Measurements from ENCODE around the gene TAF1D.

- TF ChIP-seq, protein P1, sequence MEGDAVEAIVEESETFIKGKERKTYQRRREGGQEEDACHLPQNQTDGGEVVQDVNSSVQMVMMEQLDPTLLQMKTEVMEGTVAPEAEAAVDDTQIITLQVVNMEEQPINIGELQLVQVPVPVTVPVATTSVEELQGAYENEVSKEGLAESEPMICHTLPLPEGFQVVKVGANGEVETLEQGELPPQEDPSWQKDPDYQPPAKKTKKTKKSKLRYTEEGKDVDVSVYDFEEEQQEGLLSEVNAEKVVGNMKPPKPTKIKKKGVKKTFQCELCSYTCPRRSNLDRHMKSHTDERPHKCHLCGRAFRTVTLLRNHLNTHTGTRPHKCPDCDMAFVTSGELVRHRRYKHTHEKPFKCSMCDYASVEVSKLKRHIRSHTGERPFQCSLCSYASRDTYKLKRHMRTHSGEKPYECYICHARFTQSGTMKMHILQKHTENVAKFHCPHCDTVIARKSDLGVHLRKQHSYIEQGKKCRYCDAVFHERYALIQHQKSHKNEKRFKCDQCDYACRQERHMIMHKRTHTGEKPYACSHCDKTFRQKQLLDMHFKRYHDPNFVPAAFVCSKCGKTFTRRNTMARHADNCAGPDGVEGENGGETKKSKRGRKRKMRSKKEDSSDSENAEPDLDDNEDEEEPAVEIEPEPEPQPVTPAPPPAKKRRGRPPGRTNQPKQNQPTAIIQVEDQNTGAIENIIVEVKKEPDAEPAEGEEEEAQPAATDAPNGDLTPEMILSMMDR (IDR thresholded peaks at IDR 0.05): no peak
- no peak for TF ChIP-seq POLR2A (IDR thresholded peaks at IDR 0.05)
These were observed 20.8 kb downstream of the TAF1D start for GRCh38 chr11:93720522-93720921.

Data from gastroesophageal sphincter (tissue), 3 donors.